ENCODE results near the gene CACNA1E.

DNA sequence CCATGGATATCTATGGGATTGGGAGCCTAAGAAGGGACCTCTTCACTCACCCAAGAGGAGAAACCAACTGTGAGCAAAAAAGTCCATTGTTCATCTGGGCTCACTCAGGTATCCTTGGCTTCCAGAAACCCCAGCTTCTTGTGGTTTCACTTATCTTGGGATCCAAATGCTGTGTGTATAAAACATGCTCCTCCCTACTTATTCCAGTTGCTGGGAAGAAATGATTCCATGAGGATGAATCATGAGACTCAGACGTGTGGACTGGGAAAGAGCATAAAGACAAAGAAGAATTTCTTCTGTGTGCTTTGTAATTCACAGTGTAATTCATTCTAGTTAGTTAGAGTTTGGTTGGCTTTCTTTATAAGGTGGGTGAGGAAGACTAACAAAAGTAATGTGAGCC, 294.5 kb downstream of the CACNA1E start:
- TF ChIP-seq OSR1 (CRISPR knock-in tag; IDR thresholded peaks at IDR 0.05): no peak
- TF ChIP-seq, protein P1, sequence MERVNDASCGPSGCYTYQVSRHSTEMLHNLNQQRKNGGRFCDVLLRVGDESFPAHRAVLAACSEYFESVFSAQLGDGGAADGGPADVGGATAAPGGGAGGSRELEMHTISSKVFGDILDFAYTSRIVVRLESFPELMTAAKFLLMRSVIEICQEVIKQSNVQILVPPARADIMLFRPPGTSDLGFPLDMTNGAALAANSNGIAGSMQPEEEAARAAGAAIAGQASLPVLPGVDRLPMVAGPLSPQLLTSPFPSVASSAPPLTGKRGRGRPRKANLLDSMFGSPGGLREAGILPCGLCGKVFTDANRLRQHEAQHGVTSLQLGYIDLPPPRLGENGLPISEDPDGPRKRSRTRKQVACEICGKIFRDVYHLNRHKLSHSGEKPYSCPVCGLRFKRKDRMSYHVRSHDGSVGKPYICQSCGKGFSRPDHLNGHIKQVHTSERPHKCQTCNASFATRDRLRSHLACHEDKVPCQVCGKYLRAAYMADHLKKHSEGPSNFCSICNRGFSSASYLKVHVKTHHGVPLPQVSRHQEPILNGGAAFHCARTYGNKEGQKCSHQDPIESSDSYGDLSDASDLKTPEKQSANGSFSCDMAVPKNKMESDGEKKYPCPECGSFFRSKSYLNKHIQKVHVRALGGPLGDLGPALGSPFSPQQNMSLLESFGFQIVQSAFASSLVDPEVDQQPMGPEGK (CRISPR knock-in tag; IDR thresholded peaks at IDR 0.05; ENCODE audit: borderline replicate concordance): no peak
- TF ChIP-seq, protein P2, sequence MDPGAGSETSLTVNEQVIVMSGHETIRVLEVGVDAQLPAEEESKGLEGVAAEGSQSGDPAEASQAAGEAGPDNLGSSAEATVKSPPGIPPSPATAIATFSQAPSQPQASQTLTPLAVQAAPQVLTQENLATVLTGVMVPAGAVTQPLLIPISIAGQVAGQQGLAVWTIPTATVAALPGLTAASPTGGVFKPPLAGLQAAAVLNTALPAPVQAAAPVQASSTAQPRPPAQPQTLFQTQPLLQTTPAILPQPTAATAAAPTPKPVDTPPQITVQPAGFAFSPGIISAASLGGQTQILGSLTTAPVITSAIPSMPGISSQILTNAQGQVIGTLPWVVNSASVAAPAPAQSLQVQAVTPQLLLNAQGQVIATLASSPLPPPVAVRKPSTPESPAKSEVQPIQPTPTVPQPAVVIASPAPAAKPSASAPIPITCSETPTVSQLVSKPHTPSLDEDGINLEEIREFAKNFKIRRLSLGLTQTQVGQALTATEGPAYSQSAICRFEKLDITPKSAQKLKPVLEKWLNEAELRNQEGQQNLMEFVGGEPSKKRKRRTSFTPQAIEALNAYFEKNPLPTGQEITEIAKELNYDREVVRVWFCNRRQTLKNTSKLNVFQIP (CRISPR knock-in tag; IDR thresholded peaks at IDR 0.05; ENCODE audit: borderline replicate concordance, low read depth): no peak

Measured in SK-N-SH treated with all-trans-retinoic acid at 6 μM for 48 hours (cell line).